ENCODE data around the gene DDO.

DNA sequence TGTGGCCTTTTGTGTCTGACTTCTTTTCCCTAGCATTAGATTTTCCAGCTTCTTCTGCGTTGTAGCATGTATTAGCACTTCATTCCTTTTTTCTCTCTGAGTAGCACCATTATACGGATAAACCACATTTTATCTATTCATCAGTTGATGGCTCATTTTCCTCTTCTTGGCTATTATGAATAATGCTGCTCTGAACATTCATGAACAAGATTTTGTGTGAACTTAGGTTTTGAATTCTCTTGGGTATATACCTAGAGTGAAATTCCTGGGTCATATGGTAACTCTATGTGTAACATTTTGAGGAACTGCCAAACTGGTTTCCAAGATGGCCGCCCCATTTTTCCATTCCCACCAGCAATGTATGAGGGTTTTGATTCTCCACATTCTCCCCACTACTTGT is 32.4 kb upstream of the DDO start:
- TF ChIP-seq DPF2 (IDR thresholded peaks at IDR 0.05) (no peak), ZFX (CRISPR knock-in tag; IDR thresholded peaks at IDR 0.05) (no peak), MTF1 (CRISPR knock-in tag; IDR thresholded peaks at IDR 0.05; ENCODE audit: borderline replicate concordance) (no peak), KLF13 (tag; IDR thresholded peaks at IDR 0.05; ENCODE audit: borderline replicate concordance, low read depth) (no peak), SRF (CRISPR knock-in tag; IDR thresholded peaks at IDR 0.05) (no peak), EZH2 (IDR thresholded peaks at IDR 0.05; ENCODE audit: borderline replicate concordance, low read depth, low read length) (no peak), CEBPG (CRISPR knock-in tag; IDR thresholded peaks at IDR 0.05) (no peak), CEBPG (tag; conservative IDR thresholded peaks at IDR 0.05 in 1 of 2, IDR thresholded peaks at IDR 0.05 in 1 of 2) (no peak), POLR2AphosphoS5 (IDR thresholded peaks at IDR 0.05; ENCODE audit: control insufficient read depth, insufficient read depth, low read depth, low read length) (no peak), TCF7 (IDR thresholded peaks at IDR 0.05; ENCODE audit: borderline replicate concordance) (no peak), MYNN (IDR thresholded peaks at IDR 0.05) (no peak), MYNN (CRISPR knock-in tag; IDR thresholded peaks at IDR 0.05) (no peak)
- TF ChIP-seq, protein P1, sequence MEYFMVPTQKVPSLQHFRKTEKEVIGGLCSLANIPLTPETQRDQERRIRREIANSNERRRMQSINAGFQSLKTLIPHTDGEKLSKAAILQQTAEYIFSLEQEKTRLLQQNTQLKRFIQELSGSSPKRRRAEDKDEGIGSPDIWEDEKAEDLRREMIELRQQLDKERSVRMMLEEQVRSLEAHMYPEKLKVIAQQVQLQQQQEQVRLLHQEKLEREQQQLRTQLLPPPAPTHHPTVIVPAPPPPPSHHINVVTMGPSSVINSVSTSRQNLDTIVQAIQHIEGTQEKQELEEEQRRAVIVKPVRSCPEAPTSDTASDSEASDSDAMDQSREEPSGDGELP (CRISPR knock-in tag; IDR thresholded peaks at IDR 0.05; ENCODE audit: borderline replicate concordance): no peak
- TF ChIP-seq, protein P2, sequence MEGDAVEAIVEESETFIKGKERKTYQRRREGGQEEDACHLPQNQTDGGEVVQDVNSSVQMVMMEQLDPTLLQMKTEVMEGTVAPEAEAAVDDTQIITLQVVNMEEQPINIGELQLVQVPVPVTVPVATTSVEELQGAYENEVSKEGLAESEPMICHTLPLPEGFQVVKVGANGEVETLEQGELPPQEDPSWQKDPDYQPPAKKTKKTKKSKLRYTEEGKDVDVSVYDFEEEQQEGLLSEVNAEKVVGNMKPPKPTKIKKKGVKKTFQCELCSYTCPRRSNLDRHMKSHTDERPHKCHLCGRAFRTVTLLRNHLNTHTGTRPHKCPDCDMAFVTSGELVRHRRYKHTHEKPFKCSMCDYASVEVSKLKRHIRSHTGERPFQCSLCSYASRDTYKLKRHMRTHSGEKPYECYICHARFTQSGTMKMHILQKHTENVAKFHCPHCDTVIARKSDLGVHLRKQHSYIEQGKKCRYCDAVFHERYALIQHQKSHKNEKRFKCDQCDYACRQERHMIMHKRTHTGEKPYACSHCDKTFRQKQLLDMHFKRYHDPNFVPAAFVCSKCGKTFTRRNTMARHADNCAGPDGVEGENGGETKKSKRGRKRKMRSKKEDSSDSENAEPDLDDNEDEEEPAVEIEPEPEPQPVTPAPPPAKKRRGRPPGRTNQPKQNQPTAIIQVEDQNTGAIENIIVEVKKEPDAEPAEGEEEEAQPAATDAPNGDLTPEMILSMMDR (IDR thresholded peaks at IDR 0.05 in 2 of 3, conservative IDR thresholded peaks at IDR 0.05 in 1 of 3; ENCODE audit: insufficient read depth in 2 of 3, low read depth in 1 of 3, low read length in 3 of 3): no peak
- TF ChIP-seq, protein P3, sequence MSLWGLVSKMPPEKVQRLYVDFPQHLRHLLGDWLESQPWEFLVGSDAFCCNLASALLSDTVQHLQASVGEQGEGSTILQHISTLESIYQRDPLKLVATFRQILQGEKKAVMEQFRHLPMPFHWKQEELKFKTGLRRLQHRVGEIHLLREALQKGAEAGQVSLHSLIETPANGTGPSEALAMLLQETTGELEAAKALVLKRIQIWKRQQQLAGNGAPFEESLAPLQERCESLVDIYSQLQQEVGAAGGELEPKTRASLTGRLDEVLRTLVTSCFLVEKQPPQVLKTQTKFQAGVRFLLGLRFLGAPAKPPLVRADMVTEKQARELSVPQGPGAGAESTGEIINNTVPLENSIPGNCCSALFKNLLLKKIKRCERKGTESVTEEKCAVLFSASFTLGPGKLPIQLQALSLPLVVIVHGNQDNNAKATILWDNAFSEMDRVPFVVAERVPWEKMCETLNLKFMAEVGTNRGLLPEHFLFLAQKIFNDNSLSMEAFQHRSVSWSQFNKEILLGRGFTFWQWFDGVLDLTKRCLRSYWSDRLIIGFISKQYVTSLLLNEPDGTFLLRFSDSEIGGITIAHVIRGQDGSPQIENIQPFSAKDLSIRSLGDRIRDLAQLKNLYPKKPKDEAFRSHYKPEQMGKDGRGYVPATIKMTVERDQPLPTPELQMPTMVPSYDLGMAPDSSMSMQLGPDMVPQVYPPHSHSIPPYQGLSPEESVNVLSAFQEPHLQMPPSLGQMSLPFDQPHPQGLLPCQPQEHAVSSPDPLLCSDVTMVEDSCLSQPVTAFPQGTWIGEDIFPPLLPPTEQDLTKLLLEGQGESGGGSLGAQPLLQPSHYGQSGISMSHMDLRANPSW (CRISPR knock-in tag; IDR thresholded peaks at IDR 0.05): no peak
- TF ChIP-seq, protein P4, sequence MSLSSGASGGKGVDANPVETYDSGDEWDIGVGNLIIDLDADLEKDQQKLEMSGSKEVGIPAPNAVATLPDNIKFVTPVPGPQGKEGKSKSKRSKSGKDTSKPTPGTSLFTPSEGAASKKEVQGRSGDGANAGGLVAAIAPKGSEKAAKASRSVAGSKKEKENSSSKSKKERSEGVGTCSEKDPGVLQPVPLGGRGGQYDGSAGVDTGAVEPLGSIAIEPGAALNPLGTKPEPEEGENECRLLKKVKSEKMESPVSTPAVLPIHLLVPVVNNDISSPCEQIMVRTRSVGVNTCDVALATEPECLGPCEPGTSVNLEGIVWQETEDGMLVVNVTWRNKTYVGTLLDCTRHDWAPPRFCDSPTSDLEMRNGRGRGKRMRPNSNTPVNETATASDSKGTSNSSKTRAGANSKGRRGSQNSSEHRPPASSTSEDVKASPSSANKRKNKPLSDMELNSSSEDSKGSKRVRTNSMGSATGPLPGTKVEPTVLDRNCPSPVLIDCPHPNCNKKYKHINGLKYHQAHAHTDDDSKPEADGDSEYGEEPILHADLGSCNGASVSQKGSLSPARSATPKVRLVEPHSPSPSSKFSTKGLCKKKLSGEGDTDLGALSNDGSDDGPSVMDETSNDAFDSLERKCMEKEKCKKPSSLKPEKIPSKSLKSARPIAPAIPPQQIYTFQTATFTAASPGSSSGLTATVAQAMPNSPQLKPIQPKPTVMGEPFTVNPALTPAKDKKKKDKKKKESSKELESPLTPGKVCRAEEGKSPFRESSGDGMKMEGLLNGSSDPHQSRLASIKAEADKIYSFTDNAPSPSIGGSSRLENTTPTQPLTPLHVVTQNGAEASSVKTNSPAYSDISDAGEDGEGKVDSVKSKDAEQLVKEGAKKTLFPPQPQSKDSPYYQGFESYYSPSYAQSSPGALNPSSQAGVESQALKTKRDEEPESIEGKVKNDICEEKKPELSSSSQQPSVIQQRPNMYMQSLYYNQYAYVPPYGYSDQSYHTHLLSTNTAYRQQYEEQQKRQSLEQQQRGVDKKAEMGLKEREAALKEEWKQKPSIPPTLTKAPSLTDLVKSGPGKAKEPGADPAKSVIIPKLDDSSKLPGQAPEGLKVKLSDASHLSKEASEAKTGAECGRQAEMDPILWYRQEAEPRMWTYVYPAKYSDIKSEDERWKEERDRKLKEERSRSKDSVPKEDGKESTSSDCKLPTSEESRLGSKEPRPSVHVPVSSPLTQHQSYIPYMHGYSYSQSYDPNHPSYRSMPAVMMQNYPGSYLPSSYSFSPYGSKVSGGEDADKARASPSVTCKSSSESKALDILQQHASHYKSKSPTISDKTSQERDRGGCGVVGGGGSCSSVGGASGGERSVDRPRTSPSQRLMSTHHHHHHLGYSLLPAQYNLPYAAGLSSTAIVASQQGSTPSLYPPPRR (CRISPR knock-in tag; IDR thresholded peaks at IDR 0.05; ENCODE audit: borderline replicate concordance): no peak
